OCI-LY7 (cell line): ENCODE results near the gene LITAFD.
"Not testable (repeated sequence)": the region's sequence is repeated elsewhere in the genome, so short reads cannot be mapped to it uniquely, and the experiment has no call there.

Experiments used
- CTCF ChIP-seq: fragments of 200-600 bp; sonication (generic); conservative IDR thresholded peaks from 2 replicates; pipeline ENCODE4 v1.5.1; 2014; ENCODE audit warnings: mild to moderate bottlenecking, antibody characterized with exemption, low read length, moderate library complexity, mixed read lengths
- EZH2phosphoT487 ChIP-seq: fragments of 200-600 bp; sonication (generic); IDR thresholded peaks from 2 replicates; pipeline ENCODE4 v1.6.1; 2018; ENCODE audit warnings: low read depth, borderline replicate concordance, mild to moderate bottlenecking, mixed run types, antibody characterized with exemption, low read length, moderate library complexity, mixed read lengths

DNA sequence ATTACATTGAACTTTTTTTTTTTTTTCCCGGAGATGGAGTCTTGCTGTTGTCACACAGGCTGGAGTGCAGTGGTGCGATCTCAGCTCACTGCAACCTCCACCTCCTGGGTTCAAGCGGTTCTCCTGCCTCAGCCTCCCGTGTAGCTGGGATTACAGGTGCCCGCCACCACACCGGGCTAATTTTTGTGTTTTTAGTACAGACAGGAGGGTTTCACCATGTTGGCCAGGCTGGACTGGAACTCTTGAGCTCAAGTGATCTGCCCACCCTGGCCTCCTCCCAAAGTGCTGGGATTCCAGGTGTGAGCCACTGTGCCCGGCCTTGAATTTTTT, 8.3 kb upstream of the LITAFD start:
- not testable (repeated sequence) for TF ChIP-seq EZH2phosphoT487, CTCF
